ENCODE data around the gene CC2D2A.
"Not testable (repeated sequence)": the region's sequence is repeated elsewhere in the genome, so short reads cannot be mapped to it uniquely, and the experiment has no call there.

The CC2D2A gene

DNA sequence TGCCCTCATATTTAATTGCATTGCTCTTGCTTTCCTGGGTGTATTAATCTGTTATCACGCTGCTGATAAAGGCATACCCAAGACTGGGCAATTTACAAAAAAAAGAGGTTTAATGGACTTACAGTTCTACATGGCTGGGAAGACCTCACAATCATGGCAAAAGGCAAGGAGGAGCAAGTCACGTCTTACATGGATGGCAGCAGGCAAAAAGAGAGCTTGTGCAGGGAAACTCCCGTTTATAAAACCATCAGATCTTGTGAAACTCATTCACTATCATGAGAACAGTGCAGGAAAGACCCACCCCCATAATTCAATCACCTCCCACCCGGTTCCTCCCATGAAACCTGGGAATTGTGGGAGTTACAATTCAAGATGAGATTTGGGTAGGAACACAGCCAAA is 48.0 kb downstream of the CC2D2A start:
- not testable (repeated sequence) for H3K9me3 ChIP-seq (replicated peaks; ENCODE audit: low read length); H3K4me2 ChIP-seq (ENCODE audit: low read length); H3K4me1 ChIP-seq (ENCODE audit: control insufficient read depth, insufficient read depth, low read length); H3K27me3 ChIP-seq (ENCODE audit: control insufficient read depth, insufficient read depth, low read length); H3K9ac ChIP-seq (ENCODE audit: low read depth, low read length); H3K4me3 ChIP-seq (ENCODE audit: low read length)
- peaks cover 11% of the 10 kb centered on the region for H3K36me3 ChIP-seq (ENCODE audit: insufficient read depth, low read length)

DNA sequence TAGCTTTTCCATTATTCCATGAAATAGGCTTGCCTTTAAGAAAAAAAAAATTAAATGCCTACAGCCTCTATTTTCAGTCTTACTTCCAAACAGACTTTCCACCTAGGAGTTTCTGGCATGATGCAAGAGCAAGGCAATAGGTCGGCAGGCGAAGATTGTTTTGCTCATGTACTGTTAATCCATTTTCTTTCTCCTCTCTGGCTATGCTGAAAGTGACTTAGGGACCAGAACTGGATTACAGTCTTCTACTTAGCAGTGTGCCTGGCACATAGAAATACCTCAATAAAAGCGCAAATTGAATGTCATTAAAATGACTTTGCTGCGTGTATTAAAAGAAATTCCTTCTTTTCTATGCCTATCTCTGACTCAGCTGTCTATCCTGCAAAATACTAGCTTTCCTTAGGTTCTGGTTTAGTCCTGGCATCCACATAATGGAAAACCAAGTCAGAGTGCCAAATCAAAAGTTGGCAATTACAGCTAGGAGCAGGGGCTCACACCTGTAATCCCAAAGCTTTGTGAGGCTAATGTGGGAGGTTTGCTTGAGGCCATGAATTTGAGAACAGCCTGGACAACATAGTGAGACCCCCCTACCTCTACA is 51.9 kb downstream of the CC2D2A start:
- Histone ChIP-seq H3K9ac (ENCODE audit: low read depth, low read length) (no peak overlapping the region), H3K36me3 (ENCODE audit: insufficient read depth, low read length) (peaks cover 11% of the 10 kb centered on the region), H3K4me3 (ENCODE audit: low read length) (no peak overlapping the region)

DNA sequence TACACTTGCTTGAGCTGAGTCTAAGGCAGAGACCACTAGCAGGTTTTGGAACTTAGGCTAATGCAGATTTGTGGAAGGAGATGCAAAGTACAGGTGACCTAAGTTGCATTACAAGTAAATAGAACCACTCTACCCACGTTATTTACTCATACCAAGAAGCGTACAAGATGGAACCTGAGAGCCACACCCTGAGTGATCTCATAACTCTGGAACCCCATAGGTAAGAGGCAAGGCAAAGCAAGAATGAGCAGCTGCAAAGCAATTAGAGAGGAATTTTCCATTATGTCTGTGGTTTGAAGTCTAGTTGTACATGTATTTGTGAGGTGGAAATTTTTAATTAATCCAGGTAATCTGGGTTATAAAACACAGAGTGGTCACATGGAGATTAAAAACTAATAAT is 55.4 kb downstream of the CC2D2A start:
- peaks cover 5% of the 10 kb centered on the region for H3K36me3 ChIP-seq (ENCODE audit: insufficient read depth, low read length)
- no peaks in the 10 kb centered on the region for H3K4me1 ChIP-seq (ENCODE audit: control insufficient read depth, insufficient read depth, low read length)
- no peak overlapping the region for H3K4me3 ChIP-seq (ENCODE audit: low read length)
- no peak overlapping the region for H3K9ac ChIP-seq (ENCODE audit: low read depth, low read length)
- no peaks in the 10 kb centered on the region for H3K9me3 ChIP-seq (replicated peaks; ENCODE audit: low read length)
- H3K27me3 ChIP-seq (ENCODE audit: control insufficient read depth, insufficient read depth, low read length): no peaks in the 10 kb centered on the region
- H3K4me2 ChIP-seq (ENCODE audit: low read length): no peak overlapping the region

More for the DNA sequence above, 51.9 kb downstream of the CC2D2A start:
- Histone ChIP-seq H3K27me3 (ENCODE audit: control insufficient read depth, insufficient read depth, low read length) (no peaks in the 10 kb centered on the region), H3K4me2 (ENCODE audit: low read length) (no peak overlapping the region), H3K4me1 (ENCODE audit: control insufficient read depth, insufficient read depth, low read length) (no peaks in the 10 kb centered on the region), H3K9me3 (replicated peaks; ENCODE audit: low read length) (no peaks in the 10 kb centered on the region)

- no peaks in the 10 kb centered on the region for H3K4me1 ChIP-seq (ENCODE audit: control insufficient read depth, insufficient read depth, low read length)
- H3K9me3 ChIP-seq (replicated peaks; ENCODE audit: low read length): no peaks in the 10 kb centered on the region
- H3K27me3 ChIP-seq (ENCODE audit: control insufficient read depth, insufficient read depth, low read length): no peaks in the 10 kb centered on the region
- H3K4me3 ChIP-seq (ENCODE audit: low read length): no peak overlapping the region
- no peak overlapping the region for H3K4me2 ChIP-seq (ENCODE audit: low read length)
- H3K9ac ChIP-seq (ENCODE audit: low read depth, low read length): no peak overlapping the region
- peaks cover 5% of the 10 kb centered on the region for H3K36me3 ChIP-seq (ENCODE audit: insufficient read depth, low read length)
Observed at GRCh38 chr4:15526924-15527592, 57.4 kb downstream of the CC2D2A start.

- Histone ChIP-seq H3K9ac (ENCODE audit: low read depth, low read length) (no peak overlapping the region), H3K4me3 (ENCODE audit: low read length) (no peak overlapping the region), H3K9me3 (replicated peaks; ENCODE audit: low read length) (no peaks in the 10 kb centered on the region), H3K36me3 (ENCODE audit: insufficient read depth, low read length) (peaks cover 2% of the 10 kb centered on the region), H3K4me2 (ENCODE audit: low read length) (no peak overlapping the region), H3K4me1 (ENCODE audit: control insufficient read depth, insufficient read depth, low read length) (no peaks in the 10 kb centered on the region), H3K27me3 (ENCODE audit: control insufficient read depth, insufficient read depth, low read length) (no peaks in the 10 kb centered on the region)
Observed at GRCh38 chr4:15531792-15532191, 62.1 kb downstream of the CC2D2A start.

- Histone ChIP-seq H3K9me3 (replicated peaks; ENCODE audit: low read length) (no peaks in the 10 kb centered on the region), H3K36me3 (ENCODE audit: insufficient read depth, low read length) (peaks cover 12% of the 10 kb centered on the region), H3K27me3 (ENCODE audit: control insufficient read depth, insufficient read depth, low read length) (no peaks in the 10 kb centered on the region), H3K4me1 (ENCODE audit: control insufficient read depth, insufficient read depth, low read length) (no peaks in the 10 kb centered on the region), H3K4me3 (ENCODE audit: low read length) (no peak overlapping the region), H3K4me2 (ENCODE audit: low read length) (no peak overlapping the region), H3K9ac (ENCODE audit: low read depth, low read length) (no peak overlapping the region)
Observed at GRCh38 chr4:15533817-15534216, 64.1 kb downstream of the CC2D2A start.

DNA sequence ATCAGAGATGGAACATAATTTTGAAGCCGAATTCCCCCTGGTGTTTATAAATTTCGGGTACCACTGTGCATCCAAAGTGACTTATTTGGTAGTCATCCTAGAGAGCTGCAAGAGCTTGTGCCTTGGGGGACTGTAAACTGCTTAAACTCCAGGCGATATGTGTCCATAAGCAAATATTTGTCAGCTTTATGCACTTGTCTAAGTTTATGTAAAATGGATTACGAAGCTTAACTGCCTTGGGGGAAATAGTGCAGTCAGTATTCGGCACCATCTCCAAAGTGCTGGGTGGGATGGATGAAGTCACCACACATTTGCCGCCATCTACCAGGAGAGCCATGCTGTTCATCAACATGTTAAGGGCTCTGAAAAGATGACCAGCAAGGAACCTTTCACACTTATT is 65.9 kb downstream of the CC2D2A start:
- H3K9me3 ChIP-seq (replicated peaks; ENCODE audit: low read length): no peaks in the 10 kb centered on the region
- H3K4me2 ChIP-seq (ENCODE audit: low read length): no peak overlapping the region
- H3K27me3 ChIP-seq (ENCODE audit: control insufficient read depth, insufficient read depth, low read length): no peaks in the 10 kb centered on the region
- no peak overlapping the region for H3K9ac ChIP-seq (ENCODE audit: low read depth, low read length)
- H3K4me3 ChIP-seq (ENCODE audit: low read length): no peak overlapping the region
- H3K36me3 ChIP-seq (ENCODE audit: insufficient read depth, low read length): peaks cover 17% of the 10 kb centered on the region
- H3K4me1 ChIP-seq (ENCODE audit: control insufficient read depth, insufficient read depth, low read length): no peaks in the 10 kb centered on the region

DNA sequence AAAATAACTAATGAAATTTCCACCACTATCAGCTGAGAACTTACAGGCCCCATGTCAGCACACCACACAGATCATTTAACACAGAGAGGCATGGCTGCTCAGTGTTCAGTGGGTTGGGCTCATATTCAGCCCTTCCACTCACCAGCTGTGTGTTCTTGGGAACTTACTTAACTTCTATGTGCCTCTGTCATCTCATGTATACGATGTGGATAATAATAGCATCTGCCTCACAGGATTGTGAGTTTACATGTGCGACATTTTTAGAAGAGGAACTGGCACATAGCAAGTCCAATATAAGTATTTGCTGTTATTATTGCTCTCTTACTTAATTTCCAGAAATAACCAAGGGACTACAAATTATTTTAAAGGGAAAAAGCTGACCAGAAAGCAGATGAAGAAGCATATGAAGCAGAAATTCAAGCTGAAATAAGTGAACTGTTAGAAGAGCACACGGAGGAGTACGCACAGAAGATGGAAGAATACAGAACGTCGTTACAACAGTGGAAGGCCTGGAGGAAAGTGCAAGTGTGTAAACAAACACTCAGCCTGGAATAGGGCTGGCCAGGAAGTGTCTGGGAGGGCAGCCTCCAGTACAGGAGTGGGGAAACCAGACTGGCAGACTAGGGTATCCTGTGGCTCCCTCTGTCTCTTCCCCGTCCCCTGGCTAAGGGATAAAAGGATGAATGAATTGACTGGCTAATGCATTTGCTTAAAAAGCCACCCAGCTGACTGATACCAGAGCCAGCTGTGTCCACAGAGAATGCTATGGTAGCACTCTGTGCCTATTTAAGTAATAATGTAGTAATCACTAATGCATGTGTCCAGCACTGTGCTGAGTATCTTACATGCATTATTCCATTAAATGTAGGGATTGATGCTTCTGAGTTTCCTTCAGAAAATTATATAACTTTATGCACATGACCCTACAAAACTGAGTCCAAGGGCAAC is 67.1 kb downstream of the CC2D2A start:
- no peaks in the 10 kb centered on the region for H3K9me3 ChIP-seq (replicated peaks; ENCODE audit: low read length)

DNA sequence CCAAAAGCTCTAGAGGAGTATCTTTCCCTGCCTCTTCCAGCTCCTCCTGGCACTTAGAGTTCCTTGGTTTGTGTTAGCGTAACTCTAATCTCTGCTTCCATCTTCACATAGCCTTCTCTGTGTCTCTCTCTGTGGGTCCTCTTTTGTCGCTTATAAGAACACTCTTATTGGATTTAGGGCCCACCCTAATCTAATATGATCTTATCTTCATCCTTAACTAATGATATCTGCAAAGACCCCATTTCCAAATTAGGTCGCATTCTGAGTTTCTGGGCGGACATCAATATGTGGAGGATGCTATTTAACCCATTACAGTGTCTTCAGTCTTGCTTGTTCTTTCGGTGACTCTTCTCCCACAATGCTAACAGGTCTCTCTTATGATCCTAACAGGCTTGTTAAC is 72.3 kb downstream of the CC2D2A start:
- Histone ChIP-seq H3K27me3 (ENCODE audit: control insufficient read depth, insufficient read depth, low read length) (no peaks in the 10 kb centered on the region), H3K36me3 (ENCODE audit: insufficient read depth, low read length) (peaks cover 22% of the 10 kb centered on the region), H3K9ac (ENCODE audit: low read depth, low read length) (no peak overlapping the region), H3K9me3 (replicated peaks; ENCODE audit: low read length) (no peaks in the 10 kb centered on the region), H3K4me2 (ENCODE audit: low read length) (no peak overlapping the region), H3K4me3 (ENCODE audit: low read length) (no peak overlapping the region), H3K4me1 (ENCODE audit: control insufficient read depth, insufficient read depth, low read length) (no peaks in the 10 kb centered on the region)

More for the DNA sequence above, 67.1 kb downstream of the CC2D2A start:
- Histone ChIP-seq H3K9ac (ENCODE audit: low read depth, low read length) (no peak overlapping the region), H3K4me3 (ENCODE audit: low read length) (no peak overlapping the region), H3K4me1 (ENCODE audit: control insufficient read depth, insufficient read depth, low read length) (no peaks in the 10 kb centered on the region), H3K27me3 (ENCODE audit: control insufficient read depth, insufficient read depth, low read length) (no peaks in the 10 kb centered on the region), H3K4me2 (ENCODE audit: low read length) (no peak overlapping the region), H3K36me3 (ENCODE audit: insufficient read depth, low read length) (peaks cover 17% of the 10 kb centered on the region)

GRCh38 chr4:15542760-15543159 is 73.1 kb downstream of the CC2D2A start:
- no peak overlapping the region for H3K4me2 ChIP-seq (ENCODE audit: low read length)
- H3K36me3 ChIP-seq (ENCODE audit: insufficient read depth, low read length): peaks cover 19% of the 10 kb centered on the region
- H3K27me3 ChIP-seq (ENCODE audit: control insufficient read depth, insufficient read depth, low read length): no peaks in the 10 kb centered on the region
- no peaks in the 10 kb centered on the region for H3K9me3 ChIP-seq (replicated peaks; ENCODE audit: low read length)
- no peaks in the 10 kb centered on the region for H3K4me1 ChIP-seq (ENCODE audit: control insufficient read depth, insufficient read depth, low read length)
- H3K4me3 ChIP-seq (ENCODE audit: low read length): no peak overlapping the region
- H3K9ac ChIP-seq (ENCODE audit: low read depth, low read length): no peak overlapping the region

DNA sequence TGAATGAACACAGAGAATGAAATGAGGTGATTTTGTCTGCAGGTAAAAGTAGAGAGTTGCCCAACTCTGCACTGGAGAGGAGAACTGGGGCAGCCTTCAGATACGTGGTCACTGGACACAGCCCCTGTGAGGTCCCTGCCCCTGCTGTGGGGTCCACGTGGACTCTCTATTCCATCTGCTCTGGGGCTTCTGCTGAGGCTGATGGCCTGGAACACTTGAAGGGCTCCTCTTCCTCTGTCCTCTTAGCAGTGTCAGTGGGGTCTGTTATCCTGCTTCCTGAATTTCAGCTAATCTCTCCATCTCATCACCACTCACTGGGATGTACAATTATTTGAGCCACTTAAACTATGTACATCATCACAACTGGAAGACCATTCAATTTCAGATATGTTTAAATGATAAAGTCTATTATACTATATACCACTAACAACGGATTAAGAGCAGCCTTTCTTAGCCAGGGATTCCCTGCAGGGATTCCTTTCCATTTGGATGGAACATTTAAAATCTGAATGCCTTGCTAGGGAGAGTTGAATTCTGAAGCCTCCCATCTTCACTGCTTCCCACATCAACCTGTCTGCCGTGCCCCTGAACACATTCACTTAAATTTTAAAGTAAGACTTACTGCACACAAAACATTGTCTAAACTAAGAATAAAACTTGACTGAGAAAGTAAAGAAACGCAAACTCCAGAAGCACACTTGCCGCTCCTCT is 74.0 kb downstream of the CC2D2A start:
- H3K36me3 ChIP-seq (ENCODE audit: insufficient read depth, low read length): peaks cover 13% of the 10 kb centered on the region
- no peak overlapping the region for H3K4me2 ChIP-seq (ENCODE audit: low read length)
- no peak overlapping the region for H3K4me3 ChIP-seq (ENCODE audit: low read length)
- no peaks in the 10 kb centered on the region for H3K9me3 ChIP-seq (replicated peaks; ENCODE audit: low read length)
- no peaks in the 10 kb centered on the region for H3K27me3 ChIP-seq (ENCODE audit: control insufficient read depth, insufficient read depth, low read length)
- no peaks in the 10 kb centered on the region for H3K4me1 ChIP-seq (ENCODE audit: control insufficient read depth, insufficient read depth, low read length)
- H3K9ac ChIP-seq (ENCODE audit: low read depth, low read length): no peak overlapping the region
